Measurements from ENCODE around the gene WAPL. TPM values are rescaled to one million over a fixed set of nuclear protein-coding genes. Genes with fewer than 3 reads are reported as not detected.
A peak's percentile ranks its signal among the peaks of the same experiment; 100 is the strongest.

Gene WAPL
- total RNA-seq, 1 donor from 2014 or later = 29.3 TPM

DNA sequence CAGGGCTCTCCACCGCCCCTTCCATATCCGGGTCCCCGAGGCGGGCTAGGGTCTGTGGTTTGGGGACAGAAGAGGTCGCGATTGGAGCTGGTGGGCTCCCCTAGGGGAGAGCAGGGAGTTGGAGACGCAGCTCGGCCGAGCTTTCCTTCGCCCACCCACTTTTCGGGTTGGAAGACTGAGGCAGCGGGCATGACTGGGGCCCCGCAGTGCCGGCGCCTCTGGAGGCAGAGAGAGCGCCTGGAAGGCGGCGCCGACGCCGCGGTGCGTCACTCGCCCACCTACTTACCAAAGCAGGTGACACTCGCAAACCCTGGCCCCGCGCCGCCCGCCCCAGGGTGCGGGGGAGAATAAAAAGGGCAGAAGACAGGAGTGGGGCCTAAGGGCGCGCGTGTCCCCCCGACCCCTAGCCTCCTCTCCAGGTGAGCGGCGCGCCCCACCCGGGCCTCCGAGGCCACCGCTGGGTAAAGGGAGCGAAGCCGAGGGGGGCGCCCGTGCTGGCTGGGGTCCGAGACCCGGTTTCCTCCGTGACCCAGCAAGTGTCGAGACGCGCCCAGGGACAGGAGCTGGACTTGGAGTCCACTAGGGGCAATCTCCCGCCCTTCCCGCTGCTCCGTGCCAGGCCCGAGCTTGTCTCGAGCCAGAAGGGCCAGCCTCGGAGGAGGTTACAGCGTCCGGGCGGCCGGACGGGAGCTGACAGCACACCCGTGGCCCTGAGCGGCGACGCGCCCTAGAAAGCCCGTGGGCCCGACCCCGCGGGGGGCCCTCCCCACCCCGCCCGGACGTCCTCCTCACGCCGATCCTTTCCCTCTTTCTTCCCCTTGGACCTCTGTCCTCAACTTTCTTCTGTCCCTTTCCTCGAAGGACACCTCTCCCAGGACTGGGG lies 120.6 kb downstream of the WAPL start:
- Mint-ChIP-seq H3K27ac (ENCODE audit: unreplicated experiment) (no peak overlapping the region), H3K4me1 (ENCODE audit: unreplicated experiment) (peaks cover 27% of the 10 kb centered on the region), H3K27me3 (ENCODE audit: unreplicated experiment) (peaks cover 16% of the 10 kb centered on the region), H3K9me3 (ENCODE audit: unreplicated experiment) (no peaks in the 10 kb centered on the region), H3K36me3 (ENCODE audit: unreplicated experiment) (no peaks in the 10 kb centered on the region), H3K4me3 (ENCODE audit: unreplicated experiment) (peak overlapping the region; percentile 72)
- peak; percentile 85 for DNase-seq (ENCODE audit: extremely low spot score, unreplicated experiment)
- peak; percentile 37 for TF ChIP-seq CTCF (IDR thresholded peaks at IDR 0.05)

DNA sequence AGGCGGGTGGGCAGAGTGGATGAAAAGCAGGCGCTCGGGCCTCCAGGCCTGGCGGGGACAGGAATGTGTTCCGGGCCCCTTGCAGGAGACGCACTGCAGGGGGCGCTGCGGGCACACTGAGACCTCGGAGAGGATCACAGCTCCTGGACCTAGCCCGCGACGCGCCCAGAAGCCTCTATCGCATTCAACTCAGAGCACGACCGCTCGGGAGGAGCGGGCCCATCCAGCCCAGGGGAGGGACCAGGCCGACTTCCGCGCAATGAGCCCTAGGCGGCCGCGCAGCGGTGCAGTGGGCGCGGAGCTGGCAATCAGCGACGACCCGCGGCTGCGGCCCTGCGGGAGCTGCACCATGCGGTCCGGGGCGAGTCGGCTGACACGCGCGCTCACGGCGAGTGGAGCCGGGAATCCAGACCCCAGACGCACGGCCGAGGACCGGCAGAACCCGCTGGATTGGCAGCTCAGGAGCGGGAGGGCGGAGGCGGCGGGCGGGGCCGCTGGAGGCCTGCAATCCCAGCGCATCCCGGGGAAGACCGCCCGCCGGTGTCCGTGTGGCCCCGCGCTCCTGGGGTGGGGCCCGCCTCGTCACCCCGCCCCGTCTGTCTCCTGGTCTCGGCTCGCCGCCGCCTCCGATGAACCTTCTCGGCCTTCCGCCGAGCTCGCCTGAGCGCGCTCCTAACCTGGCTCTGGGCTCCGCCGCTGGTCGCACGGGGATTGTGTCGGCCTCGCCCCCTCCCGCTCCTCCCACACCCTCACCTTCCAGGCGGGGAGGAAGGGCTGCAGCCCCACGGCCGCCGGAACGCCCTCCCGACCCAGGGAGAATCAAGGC lies 121.5 kb downstream of the WAPL start:
- H3K9me3 Mint-ChIP-seq (ENCODE audit: unreplicated experiment) = no peaks in the 10 kb centered on the region
- peak overlapping the region; percentile 72 for H3K4me3 Mint-ChIP-seq (ENCODE audit: unreplicated experiment)
- H3K27ac Mint-ChIP-seq (ENCODE audit: unreplicated experiment) = peak overlapping the region; percentile 81
- H3K27me3 Mint-ChIP-seq (ENCODE audit: unreplicated experiment) = peaks cover 20% of the 10 kb centered on the region
- peak; percentile 97 for TF ChIP-seq CTCF (IDR thresholded peaks at IDR 0.05)
- DNase-seq (ENCODE audit: extremely low spot score, unreplicated experiment) = peak; percentile 98
- peaks cover 27% of the 10 kb centered on the region for H3K4me1 Mint-ChIP-seq (ENCODE audit: unreplicated experiment)
- no peaks in the 10 kb centered on the region for H3K36me3 Mint-ChIP-seq (ENCODE audit: unreplicated experiment)

DNA sequence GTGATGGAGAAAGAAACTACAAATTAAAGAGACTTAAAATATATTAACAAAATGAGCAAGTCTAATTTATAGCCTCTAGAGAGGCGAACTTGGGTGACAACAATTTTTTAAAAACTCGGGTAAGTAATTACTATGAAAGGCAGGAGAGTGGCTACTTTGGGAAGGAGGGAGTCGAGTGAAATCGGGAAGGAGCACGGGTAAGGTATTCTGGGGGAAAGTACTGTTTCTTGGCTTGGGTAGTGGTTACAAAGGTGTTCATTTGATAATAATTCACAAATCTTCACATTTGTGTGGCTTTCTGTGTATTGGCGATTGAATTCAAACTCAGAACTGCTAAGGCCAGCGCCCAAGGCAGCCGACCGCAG lies 122.1 kb downstream of the WAPL start:
- Mint-ChIP-seq H3K4me1 (ENCODE audit: unreplicated experiment) (peaks cover 27% of the 10 kb centered on the region), H3K9me3 (ENCODE audit: unreplicated experiment) (no peaks in the 10 kb centered on the region), H3K27ac (ENCODE audit: unreplicated experiment) (peak overlapping the region; percentile 81), H3K36me3 (ENCODE audit: unreplicated experiment) (no peaks in the 10 kb centered on the region), H3K27me3 (ENCODE audit: unreplicated experiment) (peaks cover 23% of the 10 kb centered on the region), H3K4me3 (ENCODE audit: unreplicated experiment) (peak overlapping the region; percentile 72)
- DNase-seq (ENCODE audit: extremely low spot score, unreplicated experiment) = no peak
- no peak for TF ChIP-seq CTCF (IDR thresholded peaks at IDR 0.05)

DNA sequence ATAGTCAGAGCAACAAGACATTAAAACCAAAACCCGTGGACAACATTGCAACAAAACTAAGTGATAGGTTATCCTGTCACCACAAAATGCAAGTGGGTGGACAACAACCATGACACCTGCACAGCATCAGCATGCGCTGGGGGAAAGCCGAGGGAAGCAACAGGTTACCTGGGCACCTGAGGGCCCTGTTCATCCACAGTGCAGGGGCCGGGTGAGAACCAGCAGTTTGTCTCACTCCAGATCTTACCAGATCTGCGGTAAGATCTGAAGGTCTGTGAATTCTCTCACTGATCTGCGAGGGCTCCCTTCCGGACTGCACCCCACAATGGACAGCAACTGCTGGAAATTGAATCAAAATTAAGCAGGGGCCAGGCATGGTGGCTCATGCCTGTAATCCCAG lies 124.5 kb downstream of the WAPL start:
- TF ChIP-seq CTCF (IDR thresholded peaks at IDR 0.05) = no peak
- no peak overlapping the region for H3K4me3 Mint-ChIP-seq (ENCODE audit: unreplicated experiment)
- H3K9me3 Mint-ChIP-seq (ENCODE audit: unreplicated experiment) = no peaks in the 10 kb centered on the region
- H3K36me3 Mint-ChIP-seq (ENCODE audit: unreplicated experiment) = no peaks in the 10 kb centered on the region
- peak; percentile 57 for DNase-seq (ENCODE audit: extremely low spot score, unreplicated experiment)
- peaks cover 25% of the 10 kb centered on the region for H3K27me3 Mint-ChIP-seq (ENCODE audit: unreplicated experiment)
- H3K27ac Mint-ChIP-seq (ENCODE audit: unreplicated experiment) = no peak overlapping the region
- peaks cover 16% of the 10 kb centered on the region for H3K4me1 Mint-ChIP-seq (ENCODE audit: unreplicated experiment)
